GM23248 (cell line): ENCODE results near the gene ICE1.

ENCODE experiments used
- EZH2 ChIP-seq: fragments of 200-600 bp; sonication (generic); IDR thresholded peaks from 2 replicates; pipeline ENCODE4 v1.6.1; 2018; ENCODE audit warnings: antibody characterized with exemption, mild to moderate bottlenecking; ENCODE audit not compliant: insufficient read depth, poor library complexity, severe bottlenecking
- EZH2phosphoT487 ChIP-seq: fragments of 200-600 bp; sonication (generic); IDR thresholded peaks from 2 replicates; pipeline ENCODE4 v1.6.1; 2018; ENCODE audit warnings: antibody characterized with exemption, moderate library complexity, mild to moderate bottlenecking, low read depth; ENCODE audit not compliant: insufficient read depth

GRCh38 chr5:5453131-5453530 is 30.7 kb downstream of the ICE1 start:
- TF ChIP-seq EZH2 (no peak), EZH2phosphoT487 (no peak)
